HG02798 (cell line): ENCODE measurements around the gene SEH1L.
"Not testable (repeated sequence)": the region's sequence is repeated elsewhere in the genome, so short reads cannot be mapped to it uniquely, and the experiment has no call there.

ENCODE experiments used
- ATAC-seq: cut with Tn5 transposase; IDR thresholded peaks from one replicate; pipeline ENCODE4 v1.9.1; 2021; ENCODE audit warnings: mild to moderate bottlenecking; ENCODE audit not compliant: unreplicated experiment, poor library complexity

SEH1L gene

DNA sequence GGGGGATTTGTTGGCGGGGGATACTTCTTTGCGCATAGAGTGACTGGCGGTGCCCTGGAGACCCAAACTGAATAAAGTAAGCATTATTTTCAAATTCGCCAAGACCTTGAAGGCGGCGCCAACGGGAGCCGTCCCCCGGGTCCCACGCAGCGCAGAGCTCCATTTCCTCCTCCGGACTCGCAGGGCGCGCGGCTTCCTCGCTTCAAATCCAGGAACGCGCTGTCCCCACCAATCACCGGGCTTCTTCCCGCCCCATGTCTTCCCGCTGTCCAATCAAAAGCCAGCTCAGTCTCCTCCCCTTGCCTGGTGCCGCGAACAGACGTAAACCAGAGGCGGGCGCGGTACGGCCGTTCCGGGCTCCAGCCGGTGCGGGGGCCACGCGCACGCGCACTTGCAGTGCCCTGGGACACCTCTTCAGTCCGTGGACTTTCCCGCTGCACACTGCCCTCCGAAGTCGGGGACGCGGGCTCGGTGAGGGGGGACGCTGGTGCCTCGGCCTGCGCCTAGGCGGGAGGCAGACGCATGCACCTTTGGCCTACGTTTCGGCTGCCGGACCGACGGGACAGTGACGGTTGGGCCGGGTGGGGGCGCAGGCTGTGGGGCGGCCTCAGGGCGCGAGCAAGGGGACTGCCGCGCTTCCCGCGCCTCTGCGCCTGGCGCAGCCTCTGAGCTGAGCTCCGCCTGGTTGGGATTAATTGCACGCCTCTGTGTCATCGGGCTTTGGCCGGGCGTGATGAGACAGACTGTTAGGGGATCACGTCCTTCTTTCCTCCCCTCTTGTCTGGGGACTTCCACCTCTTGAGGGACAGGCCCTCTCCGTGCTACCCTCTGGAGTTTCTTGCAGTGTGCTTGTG lies 43.4 kb downstream of the SEH1L start, which contains the start of gene CEP192:
TSS of gene CEP192 (plus strand) at position 396 of the 854 bp plus-strand sequence. CDS start 8,063 bp downstream, outside the sequence.
- peak; percentile 93 for ATAC-seq

DNA sequence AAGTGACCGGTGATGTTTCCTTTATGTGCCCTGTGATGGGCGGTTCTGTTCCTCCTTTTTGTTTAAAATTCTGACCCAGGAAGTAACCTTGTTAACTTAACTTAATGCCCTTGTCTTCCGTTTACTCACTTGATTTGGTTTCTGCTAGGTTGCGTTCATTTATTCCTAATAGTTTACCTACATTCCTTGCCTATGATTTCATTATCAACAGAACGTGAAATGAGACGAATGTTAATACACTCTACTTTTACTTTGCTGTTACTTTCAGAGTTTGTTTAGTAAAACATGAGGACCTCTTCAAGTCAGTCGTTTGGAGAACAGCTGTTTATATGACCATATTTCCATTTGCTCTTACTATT lies 44.0 kb downstream of the SEH1L start:
- ATAC-seq: no peak

DNA sequence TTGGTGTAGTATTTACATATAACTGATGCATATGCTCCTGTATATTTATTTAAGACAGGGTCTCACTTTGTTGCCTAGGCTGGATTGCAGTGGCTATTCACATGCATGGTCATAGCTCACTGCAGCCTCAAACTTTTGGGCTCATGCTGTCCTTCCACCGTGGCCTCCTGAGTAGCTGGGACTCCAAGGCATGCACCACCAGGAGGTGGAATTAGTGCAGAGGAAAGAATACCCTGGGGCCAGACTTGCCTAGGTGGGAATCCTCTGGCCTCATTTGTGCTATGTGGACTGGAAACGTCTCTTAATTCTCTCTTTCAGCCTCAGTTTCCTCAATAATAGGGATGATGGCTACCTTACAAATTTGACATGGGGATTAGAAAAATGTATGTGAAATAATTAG lies 45.6 kb downstream of the SEH1L start:
- no peak for ATAC-seq

DNA sequence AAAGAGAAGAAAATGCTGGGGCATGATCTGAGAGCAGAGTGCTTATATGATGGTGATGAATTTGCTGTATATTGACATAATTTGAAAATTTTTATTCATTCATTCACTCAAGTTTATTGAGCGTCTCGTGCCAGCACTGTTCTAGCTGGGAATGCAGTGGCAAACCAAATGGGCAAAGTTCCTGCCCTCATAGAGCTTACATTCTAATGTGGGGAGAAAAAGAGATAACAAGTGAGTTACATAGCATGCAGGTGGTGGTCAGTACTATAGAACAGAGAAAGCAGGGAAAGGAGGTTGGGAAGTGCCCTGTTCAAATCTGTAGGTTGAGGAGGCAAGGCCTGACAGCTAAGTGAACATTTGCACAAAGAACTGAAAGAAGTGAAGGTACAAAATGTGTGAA lies 47.6 kb downstream of the SEH1L start:
- no peak for ATAC-seq

DNA sequence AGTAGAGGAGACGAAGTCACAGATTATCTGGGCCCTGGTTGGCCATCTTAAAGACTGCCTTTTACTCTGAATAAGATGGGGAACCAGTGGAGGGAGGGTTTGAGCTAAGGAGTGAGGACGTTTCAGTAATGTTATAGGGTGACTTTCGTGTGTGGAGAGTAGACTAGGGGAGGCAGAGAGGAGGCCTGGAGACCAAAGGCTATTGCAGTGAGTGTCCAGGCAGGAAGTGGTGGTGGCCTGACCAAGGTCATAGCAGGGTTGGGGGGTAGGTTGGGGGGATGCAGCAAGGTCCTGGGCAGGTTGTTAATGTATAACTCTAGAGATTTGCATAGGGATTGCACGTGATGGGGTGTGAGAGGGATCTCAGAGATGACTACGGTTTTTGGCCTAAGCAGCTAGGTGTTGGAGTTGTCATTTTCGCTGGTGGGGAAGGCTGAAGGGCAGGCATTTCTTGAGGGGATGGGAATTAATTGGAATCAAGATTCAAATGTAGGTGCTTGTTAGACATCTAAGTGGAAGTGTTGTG lies 48.2 kb downstream of the SEH1L start:
- no peak for ATAC-seq

DNA sequence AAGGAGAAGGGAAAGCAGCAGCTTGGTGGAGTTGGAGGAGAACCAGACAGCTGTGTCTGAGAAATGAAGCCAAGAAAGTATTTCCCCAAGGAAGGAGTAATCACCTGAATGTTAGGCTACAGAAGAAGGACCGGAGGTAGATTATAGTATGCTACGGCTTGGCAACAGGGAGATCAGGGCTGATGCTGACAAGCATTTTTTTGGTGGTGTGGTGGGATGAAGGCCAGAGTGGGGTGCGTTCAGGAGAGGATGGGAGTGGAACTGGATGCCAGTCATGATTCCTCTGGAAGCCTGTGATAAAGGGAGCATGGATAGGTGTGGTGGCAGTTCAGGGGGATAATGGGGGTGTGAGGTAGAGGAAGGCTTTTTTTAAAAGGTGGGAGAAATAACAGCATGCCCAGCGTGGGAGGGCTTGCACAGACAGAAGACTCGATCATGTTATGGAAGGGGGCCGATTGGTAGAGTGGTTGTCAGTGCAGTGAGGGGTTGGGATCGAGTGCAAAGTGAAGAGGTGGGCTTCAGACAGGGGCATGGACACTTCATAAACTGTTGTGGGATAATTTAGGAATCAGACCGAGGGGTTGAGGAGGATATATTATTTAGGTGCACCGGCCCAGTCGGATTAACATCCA lies 49.0 kb downstream of the SEH1L start:
- ATAC-seq: no peak

DNA sequence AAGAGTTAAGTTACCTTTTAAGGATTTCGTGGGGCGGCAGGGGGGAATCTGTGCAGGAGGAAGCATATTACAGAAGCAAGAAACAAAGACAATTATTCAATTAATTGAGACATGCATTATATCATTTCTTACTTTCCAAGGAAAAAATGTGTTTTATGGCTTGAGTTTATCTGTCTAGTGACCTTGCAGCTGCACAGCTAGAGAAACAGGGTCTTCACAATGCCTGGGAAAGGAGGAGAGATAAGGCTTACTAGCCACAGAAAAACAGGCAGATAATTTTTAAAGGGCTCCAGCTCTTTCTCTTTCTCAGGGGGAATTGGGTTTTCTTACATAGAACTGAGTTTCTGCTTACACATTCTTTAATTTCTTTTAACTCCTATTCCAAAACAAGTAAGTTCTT lies 49.5 kb downstream of the SEH1L start:
- ATAC-seq: not testable (repeated sequence)

DNA sequence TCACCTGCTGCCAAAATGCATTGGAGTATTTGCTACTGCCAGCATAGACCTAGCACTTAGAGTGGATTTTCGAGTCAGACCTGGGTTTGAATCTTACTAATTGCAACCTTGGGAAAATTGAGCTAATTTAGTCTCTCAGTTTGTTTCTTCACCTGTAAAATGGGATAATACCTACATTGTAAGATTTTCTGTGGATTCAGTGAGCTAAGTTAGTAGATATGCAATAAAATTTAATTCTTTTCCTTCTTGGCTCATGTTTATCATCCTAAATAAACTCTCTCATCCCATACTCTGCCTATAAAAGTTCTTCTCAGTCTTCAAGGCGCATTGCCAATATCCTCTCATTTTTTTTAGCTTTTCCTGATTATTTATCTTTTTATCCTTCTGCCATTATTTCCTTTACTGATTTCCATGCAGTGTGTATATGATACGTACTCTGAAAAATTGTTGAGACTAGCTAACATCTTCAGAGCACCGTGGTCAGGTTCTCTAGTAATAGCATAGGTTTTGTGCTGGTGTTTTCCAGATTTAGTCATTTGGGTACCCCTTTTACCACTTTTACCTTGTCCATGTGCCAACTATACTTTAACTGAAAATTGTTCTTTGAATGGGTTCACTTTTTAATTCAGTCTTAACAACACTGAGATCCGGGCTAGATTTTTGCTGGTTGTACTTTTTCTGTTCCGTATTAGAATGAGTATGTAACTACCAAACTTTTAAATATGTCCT lies 50.7 kb downstream of the SEH1L start:
- peak; percentile 45 for ATAC-seq

DNA sequence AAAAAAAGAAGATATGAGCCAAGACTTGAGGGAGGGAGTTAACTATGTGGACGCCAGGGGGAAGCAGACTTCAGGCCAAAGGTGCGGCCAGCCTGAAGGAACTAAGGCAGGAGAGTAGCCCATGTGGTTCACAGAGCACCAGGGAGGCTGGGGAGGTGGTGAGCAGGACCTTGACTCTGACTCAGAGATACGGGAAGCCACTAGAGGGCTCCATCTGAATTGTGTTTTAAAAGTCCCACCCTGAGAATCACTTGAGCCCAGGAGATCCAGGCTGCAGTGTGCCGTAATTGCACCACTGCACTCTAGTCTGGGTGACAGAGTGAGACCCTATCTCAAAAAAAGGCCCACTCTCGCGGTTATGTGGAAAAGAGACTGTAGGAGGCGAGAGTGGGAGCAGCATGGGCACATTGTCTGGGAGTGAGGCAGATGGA lies 55.7 kb downstream of the SEH1L start:
- ATAC-seq: peak; percentile 44

DNA sequence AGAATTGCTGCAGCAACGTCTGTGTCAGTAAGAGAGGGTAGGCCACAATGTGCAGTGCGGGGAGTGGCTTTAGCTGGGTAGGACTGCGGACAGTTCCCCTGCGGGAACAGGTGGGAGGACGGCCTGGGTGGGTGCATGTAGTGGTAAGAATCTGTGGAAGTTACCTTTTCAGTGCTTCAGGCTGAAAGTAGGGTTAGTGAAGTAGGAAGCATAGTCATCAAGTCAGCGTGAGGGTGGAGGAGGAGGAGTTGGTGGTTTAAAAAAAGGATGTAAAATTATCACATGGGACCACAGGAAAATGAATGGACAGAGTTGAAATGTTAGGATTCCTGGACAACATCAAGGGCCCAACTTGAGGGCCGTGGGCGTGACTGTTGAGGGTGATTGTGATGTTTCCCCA lies 56.6 kb downstream of the SEH1L start:
- peak; percentile 20 for ATAC-seq

DNA sequence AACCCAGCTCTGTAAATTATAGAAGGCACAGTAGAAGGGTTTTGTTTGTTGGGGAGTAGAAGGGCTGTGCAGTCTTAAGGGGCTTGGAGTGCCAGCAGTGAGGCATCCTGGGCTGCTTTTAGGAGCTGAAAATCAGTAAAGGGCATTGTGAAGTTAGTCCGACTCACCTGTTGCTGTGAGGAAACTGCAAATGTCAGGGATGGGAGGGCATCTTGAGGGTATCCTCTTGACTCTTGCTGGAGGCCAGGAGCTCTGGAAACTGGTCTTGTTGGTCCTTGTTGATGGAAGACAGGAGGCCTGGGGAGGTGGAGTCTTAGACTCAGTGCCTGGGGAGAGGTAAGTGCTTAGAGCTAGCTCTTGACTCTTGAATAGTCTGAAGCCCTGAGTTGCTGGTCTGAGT lies 57.5 kb downstream of the SEH1L start:
- ATAC-seq: no peak

DNA sequence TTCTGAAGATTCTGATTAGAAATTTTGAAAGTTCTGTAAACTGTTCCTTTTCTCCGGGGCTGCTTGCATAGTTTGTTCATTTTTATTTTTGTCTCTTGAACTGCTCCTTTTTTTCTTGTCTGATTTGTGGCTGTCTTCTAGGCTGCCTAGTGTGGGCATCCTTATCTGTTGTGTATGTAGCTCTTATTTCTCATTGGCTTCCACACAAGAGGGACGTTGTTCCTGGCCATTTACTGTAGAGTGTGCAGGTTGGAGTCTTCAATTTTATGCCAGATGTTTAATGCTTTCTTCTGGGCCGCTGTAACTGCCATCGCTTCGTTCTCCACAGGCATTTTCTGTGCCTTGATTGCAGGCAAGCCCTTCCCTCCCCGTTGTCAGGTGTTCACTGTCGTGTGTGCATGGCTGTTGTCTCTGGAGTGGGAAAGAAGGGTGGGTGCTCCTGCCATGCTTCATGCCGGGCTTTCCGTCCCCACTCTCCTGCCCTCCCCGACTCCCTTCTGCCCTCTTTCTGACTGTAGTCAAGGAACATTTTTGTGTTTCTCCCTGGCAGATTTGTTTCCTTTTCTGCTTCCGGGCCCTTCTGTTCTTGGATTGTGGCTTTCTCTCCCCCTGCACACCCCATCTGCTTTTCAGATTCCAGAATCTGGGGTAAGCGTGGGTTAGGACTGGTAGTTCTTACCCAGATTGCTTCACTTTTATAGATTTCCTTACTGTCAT lies 58.9 kb downstream of the SEH1L start:
- no peak for ATAC-seq

DNA sequence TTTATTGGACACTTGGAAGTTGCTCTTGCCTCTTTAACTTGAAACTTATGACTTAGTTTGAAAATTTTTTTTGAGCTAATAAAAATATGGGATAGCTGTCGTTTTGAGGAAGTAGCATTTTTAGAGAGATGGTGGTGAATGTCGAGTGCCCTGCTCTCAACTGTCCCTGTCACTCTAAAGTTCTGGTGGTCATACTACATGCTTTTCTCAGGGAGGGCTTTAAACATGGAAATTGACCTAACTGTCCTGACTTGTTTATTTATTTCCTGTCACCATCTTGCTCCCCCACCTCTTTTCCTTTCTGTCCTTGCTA lies 59.4 kb downstream of the SEH1L start:
- ATAC-seq: no peak

DNA sequence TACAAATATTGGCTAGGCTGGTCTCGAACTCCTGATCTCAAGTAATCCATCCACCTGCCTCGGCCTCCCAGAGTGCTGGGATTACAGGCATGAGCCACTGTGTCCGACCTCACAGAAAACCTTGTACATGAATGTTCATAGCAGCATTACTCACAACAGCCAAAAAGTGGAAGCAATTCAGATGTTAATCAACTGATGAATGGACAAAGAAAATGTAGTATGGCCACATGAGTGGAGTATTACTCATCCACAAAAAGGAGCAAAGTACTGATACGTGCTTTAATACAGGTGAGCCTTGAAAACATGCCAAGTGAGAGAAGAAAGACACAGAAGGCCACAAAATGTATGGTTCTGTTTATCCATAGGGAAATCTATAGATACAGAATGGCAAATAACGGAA lies 63.9 kb downstream of the SEH1L start:
- ATAC-seq: no peak

DNA sequence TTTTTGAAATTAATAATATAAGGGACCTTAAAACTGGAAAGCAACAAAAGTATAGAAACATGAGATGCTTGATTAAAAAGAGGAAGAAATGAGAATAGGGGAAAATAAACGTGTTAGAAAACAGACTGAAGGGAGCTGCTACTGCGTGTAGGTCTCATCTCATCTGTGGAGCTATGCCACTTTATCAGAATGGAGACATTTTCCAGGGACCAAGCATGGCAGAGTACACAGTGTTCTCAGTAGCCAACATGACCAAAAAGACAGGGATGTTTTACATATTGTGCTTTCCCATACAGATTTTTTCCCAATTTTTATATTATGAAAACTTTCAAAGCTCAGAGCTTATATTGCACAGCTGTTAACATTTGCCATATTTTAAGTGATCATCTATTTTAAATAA lies 66.4 kb downstream of the SEH1L start:
- no peak for ATAC-seq

DNA sequence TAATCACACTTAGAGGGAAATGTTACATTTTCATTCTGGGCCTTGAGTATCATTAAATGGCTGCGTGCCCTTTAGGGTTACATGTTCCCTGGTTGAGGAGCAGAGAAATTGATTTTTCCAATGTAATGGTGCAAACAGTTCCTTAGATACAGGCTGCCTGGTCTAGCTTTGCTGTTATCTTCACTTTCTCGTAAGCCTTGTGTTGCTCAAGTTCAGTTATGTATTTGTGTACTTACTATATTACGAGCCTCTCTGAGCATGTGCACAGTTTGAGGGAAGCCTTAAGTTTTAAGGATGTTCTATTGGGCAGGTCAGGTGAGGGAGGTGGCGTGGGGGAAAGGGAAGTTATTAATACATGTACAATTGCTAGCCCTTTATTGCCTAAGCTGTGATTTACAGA lies 67.0 kb downstream of the SEH1L start:
- no peak for ATAC-seq

DNA sequence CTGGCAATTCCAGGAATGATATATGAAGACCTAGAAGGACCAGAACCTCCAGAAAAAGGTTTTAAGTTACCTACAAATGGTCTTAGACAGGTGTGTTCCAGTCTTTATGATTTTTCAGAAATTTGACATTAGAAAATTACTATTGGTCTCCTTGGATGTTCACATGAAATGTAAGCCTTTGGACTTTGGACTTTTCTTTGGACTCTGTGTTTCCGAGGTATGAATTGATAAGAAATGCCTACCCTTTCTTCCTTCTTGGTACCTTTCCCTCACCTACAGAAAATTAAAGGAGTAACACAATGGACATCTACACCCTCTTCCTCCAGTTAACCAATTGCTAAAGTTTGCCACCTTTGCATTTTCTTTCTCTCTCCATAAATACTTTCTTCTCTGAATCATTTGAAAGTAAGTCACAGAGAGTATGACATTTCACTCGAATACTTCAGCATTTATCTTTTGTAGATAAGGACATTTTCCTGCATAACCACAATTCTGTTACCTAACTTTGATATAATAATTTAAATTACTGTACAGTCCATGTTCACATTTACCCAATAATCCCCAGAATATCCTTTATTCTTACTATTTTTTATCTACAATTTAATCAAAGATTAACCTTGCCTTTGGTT lies 69.5 kb downstream of the SEH1L start:
- ATAC-seq: no peak

DNA sequence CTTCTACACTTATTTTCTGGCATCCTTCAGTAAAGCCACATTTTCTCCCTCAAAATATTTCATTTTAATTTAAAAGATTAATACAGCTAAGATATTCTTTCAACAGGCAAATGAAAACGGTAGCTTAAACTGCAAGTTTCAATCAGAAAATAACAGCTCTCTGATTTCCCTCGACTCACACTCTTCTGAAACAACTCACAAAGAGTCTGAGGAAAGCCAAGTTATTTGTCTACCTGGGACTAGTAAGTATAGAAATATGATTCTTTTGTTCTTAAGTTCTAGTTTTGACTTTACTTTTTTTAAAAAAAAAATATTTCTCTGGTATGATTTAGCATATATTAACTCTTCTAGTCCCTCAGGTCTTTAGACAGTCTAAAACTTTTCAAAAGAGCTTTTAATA lies 70.6 kb downstream of the SEH1L start:
- no peak for ATAC-seq

DNA sequence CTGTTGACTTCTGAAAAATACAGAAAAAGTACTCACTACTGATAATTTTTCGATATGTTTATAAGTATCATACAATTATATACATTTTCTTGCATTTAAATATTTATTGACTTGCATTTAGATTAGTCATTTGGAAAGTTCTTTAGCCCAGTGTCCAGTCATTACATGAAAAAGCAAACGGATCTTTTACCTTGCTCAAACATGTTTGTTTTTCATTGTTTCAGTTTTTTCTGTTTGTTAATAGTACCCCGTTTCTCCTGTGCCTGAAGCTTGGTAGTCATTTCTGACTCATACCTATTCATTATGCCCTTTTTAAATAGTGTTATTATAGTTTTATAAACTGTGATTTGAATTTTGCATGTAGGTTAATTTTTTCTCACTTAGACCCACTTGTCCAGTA lies 71.5 kb downstream of the SEH1L start:
- no peak for ATAC-seq

DNA sequence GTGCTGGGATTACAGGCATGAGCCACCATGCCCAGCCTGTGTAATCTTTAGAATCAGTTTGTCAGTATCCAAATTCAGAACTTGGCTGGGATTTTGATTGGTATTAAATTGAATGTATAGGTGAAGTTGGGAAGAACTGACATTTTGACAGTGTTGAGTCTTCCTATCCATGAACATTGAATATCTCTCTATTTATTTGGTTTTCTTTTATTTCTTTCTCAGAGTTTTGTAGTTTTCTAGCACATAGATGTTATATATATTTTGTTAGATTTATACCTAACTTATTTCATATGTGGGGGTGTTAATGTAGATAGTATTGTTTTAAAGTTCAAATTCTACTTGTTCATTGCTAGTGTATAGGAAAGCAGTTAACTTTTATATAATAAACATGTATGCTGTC lies 74.8 kb downstream of the SEH1L start:
- ATAC-seq: no peak
